Neuronal stem cell (in vitro differentiated cells): ENCODE data around the gene TBC1D22A.
A peak's percentile ranks its signal among the peaks of the same experiment; 100 is the strongest.

Experiments used
- DNase-seq: peaks from one replicate; pipeline ENCODE4 v3.0.0-alpha.2; 2013; ENCODE audit warnings: low spot score
- H2AFZ ChIP-seq: one replicate; pipeline ENCODE4 v1.6.1; 2013; ENCODE audit warnings: mild to moderate bottlenecking, low read length, inconsistent platforms
- H2AK5ac ChIP-seq: 2 replicates; pipeline ENCODE4 v1.6.1; 2013; ENCODE audit warnings: low read depth, mild to moderate bottlenecking, inconsistent platforms, low read length, moderate library complexity, mixed read lengths
- H2BK120ac ChIP-seq: 2 replicates; pipeline ENCODE4 v1.6.1; 2013; ENCODE audit warnings: low read depth, mild to moderate bottlenecking, inconsistent platforms, low read length, moderate library complexity, mixed read lengths
- H2BK12ac ChIP-seq: one replicate; pipeline ENCODE4 v1.6.1; 2013; ENCODE audit warnings: low read length, inconsistent platforms
- H2BK15ac ChIP-seq: 2 replicates; pipeline ENCODE4 v1.6.1; 2013; ENCODE audit warnings: mild to moderate bottlenecking, low read length, inconsistent platforms, mixed read lengths
- H2BK5ac ChIP-seq: one replicate; pipeline ENCODE4 v1.6.1; 2013; ENCODE audit warnings: inconsistent platforms, mild to moderate bottlenecking, low read length, moderate library complexity
- H3K14ac ChIP-seq: one replicate; pipeline ENCODE4 v1.6.1; 2013; ENCODE audit warnings: low read length, inconsistent platforms
- H3K18ac ChIP-seq: 2 replicates; pipeline ENCODE4 v1.6.1; 2013; ENCODE audit warnings: low read length, inconsistent platforms
- H3K23ac ChIP-seq: 2 replicates; pipeline ENCODE4 v1.6.1; 2013; ENCODE audit warnings: low read depth, mild to moderate bottlenecking, mixed read lengths, low read length, inconsistent platforms; ENCODE audit not compliant: poor library complexity
- H3K27ac ChIP-seq: replicated peaks from 3 replicates; pipeline ENCODE4 v1.5.1; 2013; ENCODE audit warnings: low read length, inconsistent platforms
- H3K27me3 ChIP-seq, 3 experiments: 2 replicates each; pipeline ENCODE4 v1.6.1; 2013; ENCODE audit warnings: low read length in 3 of 3, mild to moderate bottlenecking in 2 of 3, inconsistent platforms in 1 of 3, low read depth in 1 of 3, mixed read lengths in 1 of 3, moderate library complexity in 1 of 3; ENCODE audit not compliant: control insufficient read depth in 3 of 3, insufficient read depth in 3 of 3
- H3K36me3 ChIP-seq, 2 donors: replicated peaks in 1 of 2; 2 replicates each; pipeline ENCODE4 v1.6.1; 2013; ENCODE audit warnings: low read length in 2 of 2; ENCODE audit not compliant: control insufficient read depth in 2 of 2, insufficient read depth in 2 of 2
- H3K4ac ChIP-seq: 2 replicates; pipeline ENCODE4 v1.6.1; 2013; ENCODE audit warnings: inconsistent platforms, mild to moderate bottlenecking, low read length, moderate library complexity
- H3K4me1 ChIP-seq, 2 donors: 1 replicate in 1 of 2; 2 replicates in 1 of 2; pipeline ENCODE4 v1.6.1; 2013; ENCODE audit warnings: low read length in 2 of 2, low read depth in 1 of 2; ENCODE audit not compliant: control insufficient read depth in 2 of 2, insufficient read depth in 1 of 2
- H3K4me2 ChIP-seq: one replicate; pipeline ENCODE4 v1.6.1; 2013; ENCODE audit warnings: mild to moderate bottlenecking, low read length, inconsistent platforms; ENCODE audit not compliant: insufficient read depth, poor library complexity, severe bottlenecking
- H3K4me3 ChIP-seq, 2 donors: 2 replicates each; pipeline ENCODE4 v1.5.1; 2013; ENCODE audit warnings: low read length in 2 of 2, mild to moderate bottlenecking in 2 of 2, inconsistent platforms in 1 of 2, moderate library complexity in 1 of 2
- H3K79me1 ChIP-seq: one replicate; pipeline ENCODE4 v1.6.1; 2013; ENCODE audit warnings: low read depth, mild to moderate bottlenecking, inconsistent platforms, low read length, moderate library complexity
- H3K9ac ChIP-seq: one replicate; pipeline ENCODE4 v1.6.1; 2013; ENCODE audit warnings: mild to moderate bottlenecking, low read depth, low read length, inconsistent platforms; ENCODE audit not compliant: poor library complexity
- H3K9me3 ChIP-seq, 2 donors: replicated peaks in 1 of 2; 2 replicates each; pipeline versions ENCODE3 to v1.6.1; 2013; ENCODE audit warnings: low read length in 2 of 2, mild to moderate bottlenecking in 2 of 2, inconsistent platforms in 1 of 2, low read depth in 1 of 2, mixed read lengths in 1 of 2, moderate library complexity in 1 of 2; ENCODE audit not compliant: control insufficient read depth in 2 of 2, insufficient read depth in 1 of 2
- H4K8ac ChIP-seq: one replicate; pipeline ENCODE4 v1.6.1; 2013; ENCODE audit warnings: low read depth, mild to moderate bottlenecking, inconsistent platforms, low read length, moderate library complexity
- H4K91ac ChIP-seq: one replicate; pipeline ENCODE4 v1.6.1; 2013; ENCODE audit warnings: low read length, low read depth, mild to moderate bottlenecking, inconsistent platforms; ENCODE audit not compliant: poor library complexity
- WGBS, 2 donors: extraction: QIAGEN DNeasy Blood & Tissue Kit; methylation state at CpG; one replicate each; pipeline ENCODE4 v1.1.7; 2013; ENCODE audit warnings: missing lambda C conversion rate in 2 of 2, mixed read lengths in 1 of 2; ENCODE audit not compliant: insufficient read length in 2 of 2, insufficient replicate concordance in 1 of 2; ENCODE audit errors: extremely low coverage in 2 of 2; 5-methylcytosine and 5-hydroxymethylcytosine counted together

Gene TBC1D22A

DNA sequence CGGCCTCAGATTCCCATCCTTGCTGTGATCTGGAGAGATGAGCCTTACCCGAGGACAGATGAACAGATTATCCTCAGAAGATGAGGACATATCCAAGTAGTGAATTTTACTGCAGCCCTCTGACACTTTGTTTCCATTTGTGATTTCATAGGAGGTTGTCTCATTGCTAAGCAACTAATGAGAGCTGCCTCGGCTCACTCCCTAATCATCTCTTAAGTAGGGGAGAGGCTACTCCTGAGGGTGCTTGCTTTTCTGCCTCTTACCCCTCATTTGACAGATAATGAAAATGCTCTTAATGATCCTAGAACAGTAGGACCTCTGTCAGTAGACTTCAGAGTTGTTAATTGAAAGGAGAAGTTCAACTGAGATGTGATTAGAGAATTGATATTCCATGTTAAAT, 150.9 kb downstream of the TBC1D22A start:
- Histone ChIP-seq H3K4ac (no peak overlapping the region), H2AK5ac (no peak overlapping the region), H2BK5ac (no peak overlapping the region), H3K18ac (no peak overlapping the region), H3K4me1 (peaks cover 2 to 5% of the 10 kb centered on the region in 2 donors), H3K4me3 (no peak overlapping the region), H3K9me3 (no peaks in the 10 kb centered on the region), H3K79me1 (peaks cover 3% of the 10 kb centered on the region), H4K8ac (no peak overlapping the region), H3K4me2 (no peak overlapping the region), H3K14ac (no peak overlapping the region), H3K27me3 (peaks cover 0 to 2% (median 0%) of the 10 kb centered on the region in 3 experiments), H2AFZ (no peak overlapping the region), H2BK120ac (no peak overlapping the region), H3K36me3 (peaks cover 6 to 17% of the 10 kb centered on the region in 2 donors), H4K91ac (no peak overlapping the region), H2BK12ac (no peak overlapping the region), H3K27ac (no peak overlapping the region), H2BK15ac (no peak overlapping the region), H3K23ac (no peak overlapping the region), H3K9ac (no peak overlapping the region)
- no CpG with 5 or more reads among the region's 3 CpGs for WGBS, 2 donors
- DNase-seq = no peak

DNA sequence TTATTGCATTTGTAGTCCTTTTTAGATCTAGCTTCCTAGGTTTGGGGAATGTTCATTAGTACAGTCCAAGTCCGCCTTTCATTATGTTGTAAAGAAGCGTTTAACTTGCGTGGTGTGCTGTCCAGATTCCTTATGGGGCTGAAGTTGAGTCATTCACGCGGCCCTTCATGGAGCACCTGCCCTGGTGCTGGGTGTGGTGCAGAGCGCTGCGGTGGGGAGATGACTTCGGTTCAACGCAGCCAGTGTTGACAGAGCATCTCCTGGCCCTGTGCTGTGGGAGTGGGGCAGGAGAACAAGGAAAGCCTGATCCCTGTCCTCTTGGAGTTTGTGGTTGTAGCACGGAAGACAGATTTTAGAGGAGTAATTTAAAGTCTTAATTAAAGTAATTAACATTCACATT, 152.0 kb downstream of the TBC1D22A start:
- no peak overlapping the region for H3K4ac ChIP-seq
- H3K9ac ChIP-seq = no peak overlapping the region
- H4K8ac ChIP-seq = no peak overlapping the region
- H2BK12ac ChIP-seq = no peak overlapping the region
- H4K91ac ChIP-seq = no peak overlapping the region
- no peak overlapping the region for H2AK5ac ChIP-seq
- H3K79me1 ChIP-seq = no peaks in the 10 kb centered on the region
- no peak overlapping the region for H2BK120ac ChIP-seq
- H3K14ac ChIP-seq = no peak overlapping the region
- no peak for DNase-seq
- peaks cover 0 to 2% (median 0%) of the 10 kb centered on the region in 3 experiments for H3K27me3 ChIP-seq
- WGBS, 2 donors = no CpG with 5 or more reads among the region's 10 CpGs
- H3K18ac ChIP-seq = no peak overlapping the region
- no peak overlapping the region for H3K4me3 ChIP-seq
- peaks cover 6 to 17% of the 10 kb centered on the region in 2 donors for H3K36me3 ChIP-seq
- no peak overlapping the region for H3K4me2 ChIP-seq
- no peak overlapping the region for H2BK5ac ChIP-seq
- no peaks in the 10 kb centered on the region for H3K4me1 ChIP-seq
- H2AFZ ChIP-seq = no peak overlapping the region
- H3K23ac ChIP-seq = no peak overlapping the region
- H3K9me3 ChIP-seq = no peaks in the 10 kb centered on the region
- H3K27ac ChIP-seq = no peak overlapping the region
- H2BK15ac ChIP-seq = no peak overlapping the region

DNA sequence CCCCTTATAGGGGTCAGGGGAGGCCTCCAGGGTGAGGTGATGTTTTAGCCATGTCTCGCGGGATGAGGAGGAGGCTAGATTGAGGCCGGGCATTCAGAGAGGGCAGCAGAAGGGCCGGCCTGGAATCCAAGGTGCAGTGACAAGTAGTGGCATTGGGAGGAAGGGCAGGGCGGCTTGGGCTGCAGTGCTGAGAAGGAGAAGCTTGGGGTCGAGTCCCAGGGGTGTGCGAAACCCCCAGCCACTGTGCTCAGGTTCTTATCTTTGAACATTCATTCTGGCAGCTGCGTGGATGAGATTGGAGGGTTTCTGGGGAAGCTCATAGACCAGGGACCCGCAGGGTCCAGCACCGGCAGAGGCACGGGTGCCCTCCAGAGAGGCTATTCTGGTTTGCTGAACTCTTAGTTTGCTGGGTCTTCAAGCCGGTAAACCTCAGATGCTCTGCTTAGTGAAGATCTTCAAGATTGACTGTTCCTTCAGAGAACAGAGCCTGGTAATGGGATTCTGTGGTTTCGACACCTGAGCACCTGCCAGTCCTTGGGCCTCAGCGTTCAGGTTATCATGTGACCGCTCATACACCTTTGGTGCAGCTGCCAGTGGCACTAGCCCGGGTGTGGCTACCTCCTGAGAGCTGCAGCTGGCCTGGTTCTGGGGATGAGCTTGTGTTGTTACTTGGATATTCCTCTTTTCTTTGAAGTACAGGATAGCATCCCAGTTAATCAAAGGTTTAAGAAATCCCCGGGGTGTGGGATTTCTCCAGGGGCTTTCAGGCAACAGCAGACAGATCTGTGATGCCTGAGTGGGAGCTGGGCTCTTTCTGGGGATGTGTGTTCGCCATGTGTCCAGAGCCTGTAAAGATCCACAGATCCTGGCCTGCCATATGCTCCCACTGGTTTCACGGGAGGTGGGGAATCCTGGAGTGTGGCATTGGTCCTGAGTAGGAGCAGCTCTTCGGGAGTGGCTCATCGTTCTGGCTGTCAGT, 152.8 kb downstream of the TBC1D22A start:
- H2BK12ac ChIP-seq = no peak overlapping the region
- H3K27ac ChIP-seq = no peak overlapping the region
- H3K79me1 ChIP-seq = no peaks in the 10 kb centered on the region
- no peak overlapping the region for H3K18ac ChIP-seq
- H3K23ac ChIP-seq = peak overlapping the region; percentile 45
- no peak overlapping the region for H3K4me3 ChIP-seq
- H3K4ac ChIP-seq = no peak overlapping the region
- no peak overlapping the region for H2BK120ac ChIP-seq
- peaks cover 6 to 17% of the 10 kb centered on the region in 2 donors for H3K36me3 ChIP-seq
- H4K91ac ChIP-seq = no peak overlapping the region
- no peak overlapping the region for H2BK15ac ChIP-seq
- no peaks in the 10 kb centered on the region for H3K9me3 ChIP-seq
- H3K14ac ChIP-seq = no peak overlapping the region
- H2BK5ac ChIP-seq = no peak overlapping the region
- WGBS, 2 donors = no CpG with 5 or more reads among the region's 21 CpGs
- H3K4me1 ChIP-seq = no peaks in the 10 kb centered on the region
- peaks cover 0 to 2% (median 0%) of the 10 kb centered on the region in 3 experiments for H3K27me3 ChIP-seq
- H3K4me2 ChIP-seq = no peak overlapping the region
- no peak overlapping the region for H2AK5ac ChIP-seq
- H2AFZ ChIP-seq = no peak overlapping the region
- DNase-seq = no peak
- H3K9ac ChIP-seq = no peak overlapping the region
- H4K8ac ChIP-seq = no peak overlapping the region

DNA sequence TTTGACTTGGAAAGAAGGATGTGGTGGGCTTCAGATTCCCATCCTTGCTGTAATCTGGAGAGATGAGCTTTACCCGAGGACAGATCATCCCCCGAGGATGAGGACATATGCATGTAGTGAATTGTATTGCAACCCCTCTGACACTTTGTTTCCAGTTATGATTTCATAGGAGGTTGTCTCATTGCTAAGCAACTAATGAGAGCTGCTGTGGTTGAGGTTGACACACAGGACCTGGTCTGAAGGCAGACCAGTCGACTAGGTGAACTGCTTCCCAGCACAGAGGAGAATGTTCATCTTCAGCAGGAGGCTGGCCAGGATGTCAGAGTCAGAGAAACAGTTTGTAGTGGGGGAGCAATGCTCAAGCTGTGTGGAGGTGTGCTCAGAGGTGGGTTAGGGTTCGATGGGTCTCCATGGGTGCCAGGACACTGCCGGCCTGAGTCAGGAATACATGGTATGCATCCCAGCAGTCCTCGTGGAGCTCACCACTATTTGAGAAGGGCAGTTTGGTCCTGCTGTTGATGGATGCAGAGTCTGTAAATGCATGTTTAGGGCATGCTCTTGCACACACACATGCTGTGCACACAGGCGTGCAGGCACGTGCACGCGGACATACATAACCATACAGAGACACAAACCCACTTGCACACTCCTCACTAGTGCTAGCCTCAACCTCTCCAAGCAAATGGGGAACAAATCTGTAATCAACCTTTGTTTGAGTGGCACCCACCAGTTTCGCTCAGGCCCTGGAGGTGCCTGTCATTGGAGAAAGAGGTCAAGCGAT, 153.7 kb downstream of the TBC1D22A start:
- DNase-seq = no peak
- Histone ChIP-seq H3K27me3 (no peaks in the 10 kb centered on the region), H3K14ac (no peak overlapping the region), H3K79me1 (no peaks in the 10 kb centered on the region), H2BK12ac (no peak overlapping the region), H3K4me1 (no peaks in the 10 kb centered on the region), H2AFZ (no peak overlapping the region), H3K4ac (no peak overlapping the region), H3K9me3 (peaks cover 0 to 2% of the 10 kb centered on the region in 2 donors), H3K18ac (peak overlapping the region; percentile 41), H2BK15ac (no peak overlapping the region), H4K91ac (no peak overlapping the region), H3K36me3 (peaks cover 6 to 17% of the 10 kb centered on the region in 2 donors), H2BK5ac (no peak overlapping the region), H3K23ac (peak overlapping the region; percentile 45), H3K4me2 (no peak overlapping the region), H3K9ac (no peak overlapping the region), H3K27ac (no peak overlapping the region), H2AK5ac (no peak overlapping the region), H2BK120ac (no peak overlapping the region), H3K4me3 (no peak overlapping the region), H4K8ac (no peak overlapping the region)
- no CpG with 5 or more reads among the region's 12 CpGs for WGBS, 2 donors
